Cardiac fibroblast (primary cell): ENCODE measurements around the gene SLC36A1.

Source experiments
- DNase-seq, 2 donors: peaks; one replicate each; pipeline versions ENCODE4 v3.0.0 to v3.0.0-alpha.2; 2010; ENCODE audit warnings: low read depth in 2 of 2
- H3K4me3 ChIP-seq, 2 donors: replicated peaks in 1 of 2; 1 replicate in 1 of 2; 2 replicates in 1 of 2; pipeline ENCODE4 v1.5.1; 2011; ENCODE audit warnings: low read depth in 2 of 2, low read length in 2 of 2, mild to moderate bottlenecking in 2 of 2, moderate library complexity in 1 of 2
- TF ChIP-seq, protein P1 (sequence below): IDR thresholded peaks from one replicate; pipeline ENCODE4 v1.5.1; 2011; ENCODE audit warnings: low read depth, mild to moderate bottlenecking, low read length, inconsistent platforms

The SLC36A1 gene

GRCh38 chr5:151447174-151448037 is at the start of gene SLC36A1:
TSS of gene SLC36A1 (plus strand) at chr5:151447603. CDS start at chr5:151458793, 11,190 bp downstream.
- H3K4me3 ChIP-seq = peak within 1 kb of the TSS; percentile 89 to 95
- peak; percentile 90 to 91 for DNase-seq
- TF ChIP-seq, protein P1, sequence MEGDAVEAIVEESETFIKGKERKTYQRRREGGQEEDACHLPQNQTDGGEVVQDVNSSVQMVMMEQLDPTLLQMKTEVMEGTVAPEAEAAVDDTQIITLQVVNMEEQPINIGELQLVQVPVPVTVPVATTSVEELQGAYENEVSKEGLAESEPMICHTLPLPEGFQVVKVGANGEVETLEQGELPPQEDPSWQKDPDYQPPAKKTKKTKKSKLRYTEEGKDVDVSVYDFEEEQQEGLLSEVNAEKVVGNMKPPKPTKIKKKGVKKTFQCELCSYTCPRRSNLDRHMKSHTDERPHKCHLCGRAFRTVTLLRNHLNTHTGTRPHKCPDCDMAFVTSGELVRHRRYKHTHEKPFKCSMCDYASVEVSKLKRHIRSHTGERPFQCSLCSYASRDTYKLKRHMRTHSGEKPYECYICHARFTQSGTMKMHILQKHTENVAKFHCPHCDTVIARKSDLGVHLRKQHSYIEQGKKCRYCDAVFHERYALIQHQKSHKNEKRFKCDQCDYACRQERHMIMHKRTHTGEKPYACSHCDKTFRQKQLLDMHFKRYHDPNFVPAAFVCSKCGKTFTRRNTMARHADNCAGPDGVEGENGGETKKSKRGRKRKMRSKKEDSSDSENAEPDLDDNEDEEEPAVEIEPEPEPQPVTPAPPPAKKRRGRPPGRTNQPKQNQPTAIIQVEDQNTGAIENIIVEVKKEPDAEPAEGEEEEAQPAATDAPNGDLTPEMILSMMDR = peak; percentile 97

DNA sequence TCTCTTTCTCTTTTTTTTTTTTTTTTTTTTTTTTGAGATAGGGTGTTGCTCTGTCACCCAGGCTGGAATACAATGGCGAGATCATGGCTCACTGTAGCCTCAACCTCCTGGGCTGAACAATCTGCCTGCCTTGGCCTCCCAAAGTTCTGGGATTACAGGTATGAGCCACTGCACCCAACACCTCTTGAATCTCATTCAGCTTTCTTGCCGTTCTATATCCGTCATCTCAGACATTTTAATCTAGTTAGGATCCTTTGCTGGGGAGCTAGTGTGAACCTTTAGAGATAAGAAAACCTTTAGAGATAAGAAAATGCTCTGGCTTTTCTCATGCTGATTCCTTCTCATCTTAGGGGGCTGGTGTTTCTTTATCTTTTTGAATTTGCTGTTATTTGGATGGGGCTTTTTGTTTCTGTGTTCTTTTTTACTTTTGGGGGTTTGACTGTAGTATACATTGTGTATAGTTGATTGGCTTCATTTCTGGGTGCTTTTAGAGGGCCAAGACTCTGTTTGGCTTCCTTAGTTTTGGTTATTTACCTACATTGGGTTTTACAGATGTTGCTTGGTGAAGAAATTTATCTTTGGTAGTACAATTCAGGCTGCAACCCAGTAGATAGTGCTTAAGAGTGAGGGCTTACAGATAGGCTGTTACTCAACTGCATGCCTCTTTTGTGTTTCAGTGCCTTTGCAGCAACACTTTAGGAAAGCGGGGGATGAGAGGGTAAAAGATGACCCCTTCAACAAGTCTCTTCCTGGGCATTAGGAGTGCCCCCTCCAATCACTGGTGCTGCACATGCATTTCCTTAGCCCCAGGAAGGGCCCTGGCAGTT is 41.9 kb upstream of the SLC36A1 start:
- H3K4me3 ChIP-seq = no peak overlapping the region
- TF ChIP-seq, protein P1 = no peak
- no peak for DNase-seq

DNA sequence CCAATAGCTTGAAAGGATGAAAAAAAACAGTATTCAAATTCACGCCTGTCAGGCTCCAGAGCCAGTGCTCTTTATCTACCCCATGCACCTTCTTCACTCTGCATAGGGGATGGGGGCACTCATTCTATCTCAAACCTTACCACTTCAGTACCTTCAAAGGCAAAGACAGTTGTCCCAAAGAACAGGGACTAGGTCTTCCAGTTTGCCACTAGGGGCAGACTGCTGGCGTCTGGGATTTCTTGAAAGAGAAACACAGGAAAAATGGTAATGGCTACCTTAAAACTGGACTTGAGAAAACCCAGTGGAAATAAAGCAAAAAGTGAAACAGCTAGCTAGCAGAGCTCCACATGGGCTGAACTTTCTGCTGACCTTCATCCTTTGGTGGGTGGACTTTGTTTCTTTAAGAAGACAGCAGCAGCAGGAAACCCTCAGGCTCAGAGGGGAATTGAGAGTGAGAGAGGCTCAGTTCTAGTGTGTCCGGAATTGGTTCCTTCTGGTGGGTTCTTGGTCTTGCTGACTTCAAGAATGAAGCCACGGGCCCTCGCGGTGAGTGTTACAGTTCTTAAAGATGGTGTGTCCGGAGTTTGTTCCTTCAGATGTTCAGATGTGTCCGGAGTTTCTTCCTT is 41.0 kb upstream of the SLC36A1 start:
- no peak overlapping the region for H3K4me3 ChIP-seq
- TF ChIP-seq, protein P1 = peak; percentile 74
- DNase-seq = peak; percentile 4 to 31

DNA sequence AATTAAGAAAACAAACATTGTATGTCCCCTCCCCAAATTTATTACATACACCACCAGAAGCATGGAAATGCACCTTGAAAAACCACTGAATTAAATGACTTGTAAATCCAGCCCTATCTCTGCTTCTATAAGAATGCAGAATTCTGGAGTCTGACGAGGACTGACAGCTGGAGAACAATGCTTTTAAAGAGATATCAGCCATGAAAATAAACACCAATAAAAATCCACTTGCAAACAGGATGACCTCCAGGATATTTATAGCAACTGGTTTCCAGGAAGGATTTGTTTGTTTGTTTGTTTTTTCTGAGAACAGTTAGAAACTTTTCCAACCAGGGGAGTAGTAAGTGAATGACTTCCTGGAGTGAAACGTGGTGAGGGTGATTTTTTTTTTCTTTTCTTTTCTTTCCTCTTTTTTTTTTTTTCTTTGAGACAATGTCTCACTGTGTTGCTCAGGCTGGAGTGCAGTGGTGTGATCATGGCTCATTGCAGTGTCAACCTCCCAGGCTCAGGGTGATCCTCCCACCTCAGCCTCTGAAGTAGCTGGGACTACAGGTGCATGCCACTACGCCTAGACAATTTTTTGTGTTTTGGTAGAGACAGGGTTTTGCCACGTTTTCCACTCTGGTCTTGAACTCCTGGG is 38.7 kb upstream of the SLC36A1 start:
- no peak for DNase-seq
- TF ChIP-seq, protein P1 = no peak
- H3K4me3 ChIP-seq = no peak overlapping the region

GRCh38 chr5:151413800-151414199 is 33.6 kb upstream of the SLC36A1 start:
- no peak for DNase-seq
- TF ChIP-seq, protein P1 = no peak
- no peak overlapping the region for H3K4me3 ChIP-seq

DNA sequence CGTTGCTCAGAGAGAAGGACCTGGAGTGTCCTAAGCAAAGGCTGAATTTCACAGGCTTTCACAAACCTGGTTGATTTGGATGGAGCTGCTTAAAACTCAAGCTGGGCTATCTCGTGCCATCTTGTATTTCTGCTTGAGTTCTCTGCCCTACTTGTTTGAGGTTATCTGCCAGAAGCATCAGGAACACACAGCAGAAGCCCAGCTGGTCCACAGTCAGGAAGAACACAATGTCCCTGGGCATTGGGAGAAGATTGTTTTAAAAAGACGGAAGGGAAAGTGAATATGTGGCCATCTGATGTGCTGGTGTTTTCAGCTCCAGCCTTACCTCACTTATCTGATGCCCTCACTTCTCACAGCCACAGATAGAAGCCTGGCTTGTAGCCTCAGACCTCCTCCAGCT is 32.9 kb upstream of the SLC36A1 start:
- TF ChIP-seq, protein P1 = no peak
- no peak for DNase-seq
- H3K4me3 ChIP-seq = no peak overlapping the region
